ENCODE results near the gene CFAP53. TPM values are rescaled to one million over a fixed set of nuclear protein-coding genes. Genes with fewer than 3 reads are reported as not detected.

CFAP53 gene
- total and polyA plus RNA-seq, 12 donors, result 0.09 to 0.44 (median 0.18) TPM; not detected in 4

DNA sequence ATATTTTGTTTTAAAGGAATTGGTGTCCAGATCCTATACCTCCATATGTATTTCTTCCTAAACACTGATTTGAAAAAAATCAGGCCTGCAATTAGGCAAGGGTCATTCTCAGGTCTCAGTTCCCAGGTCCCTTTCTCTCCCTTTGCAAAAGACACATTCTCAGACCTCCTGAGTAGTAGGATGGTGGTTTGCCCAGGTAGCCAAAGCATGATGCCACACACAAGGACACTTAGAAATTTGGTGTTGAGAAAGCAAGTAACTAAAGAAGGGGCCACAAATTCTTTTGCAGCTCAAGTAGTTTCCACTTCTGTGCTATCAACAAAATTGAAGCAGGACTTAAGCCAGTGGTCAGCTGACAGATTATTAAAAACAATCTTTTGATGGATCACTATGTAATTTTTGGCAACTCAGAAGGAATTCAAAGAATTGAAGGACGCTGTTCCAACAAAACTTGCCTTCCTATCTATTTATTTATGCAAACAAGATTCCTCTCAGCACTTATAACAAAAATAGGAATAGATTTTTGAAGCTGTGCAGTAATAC is 64.7 kb downstream of the CFAP53 start:
- Histone ChIP-seq H3K4me3 (no peak overlapping the region), H3K36me3 (no peaks in the 10 kb centered on the region), H3K4me1 (peaks cover 0 to 9% (median 0%) of the 10 kb centered on the region in 9 donors), H3K27ac (no peak overlapping the region), H3K27me3 (peaks cover 0 to 71% (median 42%) of the 10 kb centered on the region in 7 donors), H3K9me3 (peaks cover 0 to 13% (median 0%) of the 10 kb centered on the region in 11 donors)
- TF ChIP-seq, protein P1, sequence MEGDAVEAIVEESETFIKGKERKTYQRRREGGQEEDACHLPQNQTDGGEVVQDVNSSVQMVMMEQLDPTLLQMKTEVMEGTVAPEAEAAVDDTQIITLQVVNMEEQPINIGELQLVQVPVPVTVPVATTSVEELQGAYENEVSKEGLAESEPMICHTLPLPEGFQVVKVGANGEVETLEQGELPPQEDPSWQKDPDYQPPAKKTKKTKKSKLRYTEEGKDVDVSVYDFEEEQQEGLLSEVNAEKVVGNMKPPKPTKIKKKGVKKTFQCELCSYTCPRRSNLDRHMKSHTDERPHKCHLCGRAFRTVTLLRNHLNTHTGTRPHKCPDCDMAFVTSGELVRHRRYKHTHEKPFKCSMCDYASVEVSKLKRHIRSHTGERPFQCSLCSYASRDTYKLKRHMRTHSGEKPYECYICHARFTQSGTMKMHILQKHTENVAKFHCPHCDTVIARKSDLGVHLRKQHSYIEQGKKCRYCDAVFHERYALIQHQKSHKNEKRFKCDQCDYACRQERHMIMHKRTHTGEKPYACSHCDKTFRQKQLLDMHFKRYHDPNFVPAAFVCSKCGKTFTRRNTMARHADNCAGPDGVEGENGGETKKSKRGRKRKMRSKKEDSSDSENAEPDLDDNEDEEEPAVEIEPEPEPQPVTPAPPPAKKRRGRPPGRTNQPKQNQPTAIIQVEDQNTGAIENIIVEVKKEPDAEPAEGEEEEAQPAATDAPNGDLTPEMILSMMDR (IDR thresholded peaks at IDR 0.05), result no peak
- DNase-seq (no peak), ATAC-seq (no peak)
- intact Hi-C loops (cut with DNase I), result loop anchor here in 3 of 10 donors (5.0 to 10.0 kb wide), 2 partner anchors 189 to 257 kb away; no protein-coding TSS in a partner anchor
- 28 to 42% methylated on average over 1 of the region's 1 CpG for WGBS, 2 donors

DNA sequence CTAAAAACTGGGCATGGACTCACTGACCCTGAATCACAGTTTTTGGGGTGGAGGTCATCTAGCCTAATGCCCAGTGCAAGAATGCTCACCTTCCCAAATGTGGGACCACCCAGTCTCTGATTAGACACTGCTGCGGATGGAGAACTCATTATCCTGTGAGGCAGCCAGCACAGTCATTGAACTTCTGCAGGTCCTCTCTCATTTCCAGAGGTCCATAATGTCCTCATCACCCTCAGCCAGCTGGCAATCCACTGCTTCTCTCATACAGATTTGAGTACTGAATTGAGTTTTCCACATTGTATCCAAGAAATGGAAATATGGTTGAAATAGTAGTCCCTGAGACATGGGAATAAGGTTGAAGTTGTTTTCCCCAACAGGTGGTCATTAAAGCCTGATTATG is 66.4 kb downstream of the CFAP53 start:
- Histone ChIP-seq H3K27me3 (peaks cover 0 to 79% (median 49%) of the 10 kb centered on the region in 7 donors), H3K9me3 (peaks cover 0 to 13% (median 0%) of the 10 kb centered on the region in 11 donors), H3K4me1 (peaks cover 0 to 13% (median 0%) of the 10 kb centered on the region in 9 donors), H3K4me3 (no peak overlapping the region), H3K27ac (no peak overlapping the region), H3K36me3 (no peaks in the 10 kb centered on the region)
- ATAC-seq (no peak), DNase-seq (no peak)
- TF ChIP-seq, protein P1 (IDR thresholded peaks at IDR 0.05), result no peak
- intact Hi-C loops (cut with DNase I), result loop anchor here in 6 of 10 donors (5.0 to 10.0 kb wide), 6 partner anchors 185 to 685 kb away; no protein-coding TSS in a partner anchor
- 58 to 87% methylated on average over 1 of the region's 1 CpG for WGBS, 2 donors

DNA sequence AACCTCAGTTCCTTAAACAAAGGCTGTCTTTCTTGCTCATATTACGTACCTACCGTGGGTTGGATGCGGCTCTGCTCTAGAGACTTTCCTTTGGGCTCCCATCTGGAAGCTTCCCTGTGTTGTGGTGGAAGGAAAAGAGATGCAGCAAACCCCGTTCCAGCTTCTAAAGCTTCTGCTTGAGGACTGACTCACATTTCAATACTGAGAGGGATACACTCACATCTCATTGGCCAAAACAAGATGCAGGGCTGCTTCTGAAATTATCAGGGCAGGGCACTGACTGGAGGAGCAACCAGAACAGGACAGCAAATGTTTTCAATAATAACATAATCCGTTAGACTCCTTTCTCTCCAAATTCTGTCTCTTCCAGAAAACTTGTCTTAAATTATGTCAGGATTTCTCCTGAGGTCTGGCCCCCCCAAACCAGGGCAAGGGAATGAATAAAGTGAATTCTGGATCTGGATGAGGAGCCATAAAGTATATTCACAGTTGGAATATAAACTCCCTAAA is 66.9 kb downstream of the CFAP53 start:
- Histone ChIP-seq H3K36me3 (no peaks in the 10 kb centered on the region), H3K27me3 (peaks cover 5 to 79% (median 50%) of the 10 kb centered on the region in 7 donors), H3K27ac (no peak overlapping the region), H3K4me3 (no peak overlapping the region), H3K9me3 (peaks cover 0 to 13% (median 0%) of the 10 kb centered on the region in 11 donors), H3K4me1 (peaks cover 0 to 14% (median 5%) of the 10 kb centered on the region in 9 donors)
- intact Hi-C loops (cut with DNase I), result loop anchor here in 4 of 10 donors (5.0 to 10.0 kb wide), 5 partner anchors 185 to 685 kb away; no protein-coding TSS in a partner anchor
- no peak for DNase-seq
- 69 to 73% methylated on average over 5 of the region's 5 CpGs for WGBS, 2 donors
- ATAC-seq, result no peak
- TF ChIP-seq, protein P1 (IDR thresholded peaks at IDR 0.05), result no peak

DNA sequence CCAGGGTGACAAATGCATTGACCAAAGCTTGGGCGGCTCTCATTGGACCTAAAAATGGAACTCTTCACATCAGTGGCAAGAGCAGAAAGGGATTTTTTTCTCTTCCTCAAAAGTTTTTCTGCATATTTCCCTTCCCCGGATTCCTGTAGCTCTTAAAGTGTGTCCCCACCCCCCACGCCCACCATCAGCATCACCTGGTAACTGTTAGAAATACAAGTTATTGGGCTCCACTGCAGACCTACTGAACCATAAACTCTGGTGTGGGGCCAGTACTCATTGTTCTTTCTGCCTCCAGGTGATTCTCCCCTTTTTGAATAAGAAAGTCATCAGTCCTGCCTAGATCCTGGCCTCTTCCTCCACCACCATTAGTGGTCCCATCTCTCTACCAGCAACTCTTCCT is 70.0 kb downstream of the CFAP53 start:
- Histone ChIP-seq H3K27me3 (peaks cover 16 to 89% (median 77%) of the 10 kb centered on the region in 7 donors), H3K4me1 (peaks cover 0 to 13% (median 11%) of the 10 kb centered on the region in 9 donors), H3K9me3 (peaks cover 0 to 10% (median 0%) of the 10 kb centered on the region in 11 donors), H3K27ac (no peak overlapping the region), H3K36me3 (no peaks in the 10 kb centered on the region), H3K4me3 (no peak overlapping the region)
- ATAC-seq (no peak), DNase-seq (no peak)
- intact Hi-C loops (cut with DNase I), result loop anchor here in 4 of 10 donors (5.0 to 10.0 kb wide), 5 partner anchors 181 to 681 kb away; no protein-coding TSS in a partner anchor
- TF ChIP-seq, protein P1 (IDR thresholded peaks at IDR 0.05), result no peak
- 90 to 95% methylated on average over 3 of the region's 3 CpGs for WGBS, 2 donors

Data from heart right ventricle (tissue), 16 donors.